GM12878 (cell line): ENCODE data around the gene SELENOP. TPM values are rescaled to one million over a fixed set of nuclear protein-coding genes. Genes with fewer than 3 reads are reported as not detected.

Experiments
- ATAC-seq: fragments of 200-7000 bp; cut with Tn5 transposase; 3 replicates; pipeline ENCODE4 v1.9.1; 2020; ENCODE audit warnings: mild to moderate bottlenecking, moderate library complexity
- BruUV-seq: library from RNA; stranded (reverse); fragments of 400-500 nt; replicated peaks from 2 replicates; lab custom pipeline; 2021; lab: Mats Ljungman, UMichigan
- CTCF ChIA-PET: fragments of 300-600 bp; sonication (Branson Sonifier 250); formaldehyde crosslinking; extraction: SDS; loops from one replicate; lab custom pipeline; 2021; ENCODE audit warnings: inconsistent platforms; lab: Yijun Ruan, JAX
- POLR2A ChIA-PET: fragments of 350-600 bp; formaldehyde crosslinking; extraction: SDS; loops from one replicate; lab custom pipeline; 2021; ENCODE audit warnings: inconsistent platforms; lab: Charles Lee
- RAD21 ChIA-PET: fragments of 300-600 bp; sonication (Branson Sonifier 250); formaldehyde crosslinking; loops from one replicate; lab custom pipeline; 2023; ENCODE audit warnings: antibody characterized with exemption; ENCODE audit not compliant: unreplicated experiment; lab: Charles Lee
- SMC1A ChIA-PET: fragments of 300-600 bp; sonication (Branson Sonifier 250); formaldehyde crosslinking; loops from one replicate; lab custom pipeline; 2023; ENCODE audit not compliant: unreplicated experiment, uncharacterized antibody; lab: Charles Lee
- DNase-seq: peaks from one replicate; pipeline ENCODE4 v3.0.0-alpha.2; 2011; ENCODE audit warnings: low read depth, low spot score
- FAIRE-seq: peaks from 3 replicates; lab custom pipeline; 2011; peaks lifted over from hg19 to GRCh38; lab: Jason Lieb, UNC
- H2AFZ ChIP-seq: 2 replicates; pipeline ENCODE4 v1.6.0; 2011; ENCODE audit warnings: low read depth, low read length, control low read depth; ENCODE audit not compliant: control insufficient read depth
- H3K27ac ChIP-seq: 2 replicates; pipeline ENCODE4 v1.5.1; 2011; ENCODE audit warnings: control low read depth; ENCODE audit not compliant: control insufficient read depth, insufficient read depth
- H3K27me3 ChIP-seq, 2 experiments: replicated peaks in 1 of 2; 2 replicates each; pipeline versions ENCODE4 v1.6.0 to v1.6.1; 2011; ENCODE audit warnings: low read length in 1 of 2; ENCODE audit not compliant: control insufficient read depth in 2 of 2, insufficient read depth in 2 of 2
- H3K36me3 ChIP-seq, 2 experiments: 2 replicates each; pipeline ENCODE4 v1.5.1; 2011; ENCODE audit warnings: low read length in 1 of 2; ENCODE audit not compliant: control insufficient read depth in 2 of 2, insufficient read depth in 2 of 2
- H3K4me1 ChIP-seq: 2 replicates; pipeline ENCODE4 v1.6.1; 2011; ENCODE audit warnings: mild to moderate bottlenecking, low read length, moderate library complexity, mixed read lengths; ENCODE audit not compliant: control insufficient read depth, insufficient read depth
- H3K4me2 ChIP-seq: 2 replicates; pipeline ENCODE4 v1.6.0; 2011; ENCODE audit warnings: control low read depth; ENCODE audit not compliant: control insufficient read depth, insufficient read depth
- H3K4me3 ChIP-seq: fragments of 200-600 bp; sonication (generic); 2 replicates; pipeline ENCODE4 v1.5.1; 2016
- H3K79me2 ChIP-seq: 2 replicates; pipeline ENCODE4 v1.6.0; 2011; ENCODE audit warnings: low read length; ENCODE audit not compliant: control insufficient read depth, insufficient read depth
- H3K9ac ChIP-seq: 2 replicates; pipeline ENCODE4 v1.8.0; 2011; ENCODE audit warnings: low read length, control low read depth, mixed read lengths; ENCODE audit not compliant: control insufficient read depth, insufficient read depth
- H3K9me3 ChIP-seq: replicated peaks from 3 replicates; pipeline ENCODE4 v1.5.1; 2011; ENCODE audit warnings: mild to moderate bottlenecking, low read length; ENCODE audit not compliant: control insufficient read depth, insufficient read depth
- H4K20me1 ChIP-seq: 2 replicates; pipeline ENCODE4 v1.6.0; 2011; ENCODE audit not compliant: control insufficient read depth, insufficient read depth
- CTCF ChIP-seq, 3 experiments: IDR thresholded peaks in 2 of 3; conservative IDR thresholded peaks in 1 of 3; 2 replicates each; pipeline ENCODE4 v1.5.1; 2011; ENCODE audit warnings: low read depth in 3 of 3, low read length in 3 of 3, mild to moderate bottlenecking in 3 of 3, control low read depth in 2 of 3, moderate library complexity in 2 of 3, inconsistent platforms in 1 of 3, mixed read lengths in 1 of 3; ENCODE audit not compliant: control insufficient read depth in 2 of 3, insufficient read depth in 1 of 3; ENCODE audit errors: extremely low read depth in 1 of 3
- RAD21 ChIP-seq: IDR thresholded peaks from 2 replicates; pipeline ENCODE4 v1.6.1; 2011; ENCODE audit warnings: mild to moderate bottlenecking, low read depth, low read length, moderate library complexity; ENCODE audit not compliant: insufficient read depth
- SMC3 ChIP-seq: IDR thresholded peaks from 2 replicates; pipeline ENCODE4 v1.6.1; 2011; ENCODE audit warnings: low read length, improper control_type of control experiment, borderline replicate concordance
- ZNF24 ChIP-seq: fragments of 450-650 bp; IDR thresholded peaks from 2 replicates; pipeline ENCODE4 v1.6.1; 2017; ENCODE audit warnings: antibody characterized with exemption, mild to moderate bottlenecking
- WGBS: methylation state at CpG from one replicate; pipeline ENCODE4 v1.1.6; 2016; ENCODE audit warnings: low lambda C conversion rate; ENCODE audit not compliant: insufficient replicate concordance, insufficient coverage; ENCODE audit errors: missing lambda C conversion rate; 5-methylcytosine and 5-hydroxymethylcytosine counted together
- in situ Hi-C: fragments of 300-500 bp; cut with MboI; formaldehyde crosslinking; loops from 9 replicates; pipeline ENCODE4 v1.14.3; 2018; ENCODE audit warnings: mixed read lengths
- intact Hi-C: fragments of 100-400 bp; cut with micrococcal nuclease; formaldehyde crosslinking; loops from one replicate; pipeline ENCODE4 v1.14.2; 2022; ENCODE audit not compliant: unreplicated experiment
- polyA plus RNA-seq, 11 experiments: library from polyadenylated mRNA; depleted of rRNA in 4 of 11; unstranded in 6 of 11; stranded (reverse) in 5 of 11; fragments of >200 nt; fragmentation: Nextera tagmentation in 4 of 11; fragmentation: Illumina TruSeq in 1 of 11; extraction: Ambion mirVana in 4 of 11; extraction: Trizol in 1 of 11; gene quantifications; 1 replicate in 1 of 11; 2 replicates in 10 of 11; pipeline versions ENCODE4 v1.2.1 to v1.2.3, GENCODE V29; 2011 to 2016; ENCODE audit warnings: inconsistent platforms in 2 of 11, missing spikeins in 2 of 11, low read depth in 1 of 11
- total RNA-seq, 4 experiments: library from RNA; depleted of rRNA in 3 of 4; stranded (reverse); fragments of >200 nt in 3 of 4; fragmentation: Illumina TruSeq in 1 of 4; extraction: Trizol in 1 of 4; gene quantifications; 2 replicates each; pipeline versions ENCODE4 v1.2.1 to v1.2.3, GENCODE V29; 2013 to 2021
- TF ChIP-seq, protein P1 (sequence below): fragments of 450-650 bp; formaldehyde crosslinking; IDR thresholded peaks from 2 replicates; pipeline ENCODE4 v1.5.0; 2022; ENCODE audit warnings: mild to moderate bottlenecking, missing genetic modification characterization

SELENOP gene
- total and polyA plus RNA-seq, 10 of the 15 experiments (the other 5 are each of a cell fraction or from before 2014, with no cell fraction given), result 0.08 to 5.1 (median 0.88) TPM; not detected in 3

- no TSS peak for BruUV-seq
- SMC1A ChIA-PET, result interaction anchor here (0.6 to 1.7 kb wide), 36 partner anchors 8 to 1072 kb away, joined by 3 to 17 read pairs (median 4); partner anchors contain the start of gene GHR
- TF ChIP-seq, protein P1, sequence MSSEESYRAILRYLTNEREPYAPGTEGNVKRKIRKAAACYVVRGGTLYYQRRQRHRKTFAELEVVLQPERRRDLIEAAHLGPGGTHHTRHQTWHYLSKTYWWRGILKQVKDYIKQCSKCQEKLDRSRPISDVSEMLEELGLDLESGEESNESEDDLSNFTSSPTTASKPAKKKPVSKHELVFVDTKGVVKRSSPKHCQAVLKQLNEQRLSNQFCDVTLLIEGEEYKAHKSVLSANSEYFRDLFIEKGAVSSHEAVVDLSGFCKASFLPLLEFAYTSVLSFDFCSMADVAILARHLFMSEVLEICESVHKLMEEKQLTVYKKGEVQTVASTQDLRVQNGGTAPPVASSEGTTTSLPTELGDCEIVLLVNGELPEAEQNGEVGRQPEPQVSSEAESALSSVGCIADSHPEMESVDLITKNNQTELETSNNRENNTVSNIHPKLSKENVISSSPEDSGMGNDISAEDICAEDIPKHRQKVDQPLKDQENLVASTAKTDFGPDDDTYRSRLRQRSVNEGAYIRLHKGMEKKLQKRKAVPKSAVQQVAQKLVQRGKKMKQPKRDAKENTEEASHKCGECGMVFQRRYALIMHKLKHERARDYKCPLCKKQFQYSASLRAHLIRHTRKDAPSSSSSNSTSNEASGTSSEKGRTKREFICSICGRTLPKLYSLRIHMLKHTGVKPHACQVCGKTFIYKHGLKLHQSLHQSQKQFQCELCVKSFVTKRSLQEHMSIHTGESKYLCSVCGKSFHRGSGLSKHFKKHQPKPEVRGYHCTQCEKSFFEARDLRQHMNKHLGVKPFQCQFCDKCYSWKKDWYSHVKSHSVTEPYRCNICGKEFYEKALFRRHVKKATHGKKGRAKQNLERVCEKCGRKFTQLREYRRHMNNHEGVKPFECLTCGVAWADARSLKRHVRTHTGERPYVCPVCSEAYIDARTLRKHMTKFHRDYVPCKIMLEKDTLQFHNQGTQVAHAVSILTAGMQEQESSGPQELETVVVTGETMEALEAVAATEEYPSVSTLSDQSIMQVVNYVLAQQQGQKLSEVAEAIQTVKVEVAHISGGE (CRISPR knock-in tag), result no peak
- TF ChIP-seq RAD21, result peak; percentile 70
- TF ChIP-seq SMC3, result peak; percentile 46; the same call in 1 of the 2 replicates
- TF ChIP-seq ZNF24, result 0 out of 2 replicates have a peak, but pooled peaks have one; percentile 17
- TF ChIP-seq CTCF (IDR thresholded peaks at IDR 0.05 in 2 of 3, conservative IDR thresholded peaks at IDR 0.05 in 1 of 3; ENCODE audit: control insufficient read depth in 2 of 3, extremely low read depth in 1 of 3, insufficient read depth in 1 of 3, low read depth in 3 of 3, low read length in 3 of 3), result peak; percentile 31 to 56 (median 42); a peak in 4 of 6 replicates
- Histone ChIP-seq H3K9ac (no peak overlapping the region), H3K4me1 (no peaks in the 10 kb centered on the region), H3K79me2 (no peaks in the 10 kb centered on the region), H4K20me1 (no peaks in the 10 kb centered on the region), H3K27me3 (no peaks in the 10 kb centered on the region), H3K36me3 (no peaks in the 10 kb centered on the region), H3K27ac (no peak overlapping the region), H3K9me3 (no peaks in the 10 kb centered on the region), H3K4me3 (no peak overlapping the region), H3K4me2 (no peak overlapping the region), H2AFZ (no peak overlapping the region)
- FAIRE-seq (peak; percentile 44), ATAC-seq (peak; percentile 53), DNase-seq (no peak)
- in situ Hi-C loops (loop anchor here (10.0 kb wide), 1 partner anchor 913 kb away; no protein-coding TSS in a partner anchor), intact Hi-C loops (loop anchor here (5.0 kb wide), 3 partner anchors 120 to 910 kb away; no protein-coding TSS in a partner anchor)
- POLR2A ChIA-PET, result no interaction called here
- WGBS, result 67% methylated on average over 3 of the region's 3 CpGs
- CTCF ChIA-PET, result interaction anchor here (0.6 to 1.8 kb wide), 41 partner anchors 9 to 1863 kb away, joined by 3 to 29 read pairs (median 4); partner anchors contain the start of genes CCDC152 and GHR
- RAD21 ChIA-PET, result interaction anchor here (0.5 to 1.6 kb wide), 27 partner anchors 20 to 911 kb away, joined by 3 to 28 read pairs (median 3); partner anchors contain the start of genes GHR, RIMOC1 and SELENOP
These were observed 44.1 kb downstream of the SELENOP start for GRCh38 chr5:42767491-42768105.
